Prostate gland (tissue), 2 donors: ENCODE measurements around the gene CD200. TPM values are rescaled to one million over a fixed set of nuclear protein-coding genes. Genes with fewer than 3 reads are reported as not detected.

Source experiments
- DNase-seq: peaks from one replicate; pipeline ENCODE4 v3.0.0-alpha.2; 2019; ENCODE audit warnings: low spot score
- H3K27ac ChIP-seq, 2 donors: fragments of 200-600 bp; sonication (generic); 2 replicates each; pipeline ENCODE4 v1.5.1; 2017 to 2019
- H3K27me3 ChIP-seq: fragments of 200-600 bp; sonication (generic); replicated peaks from 2 replicates; pipeline ENCODE4 v1.5.1; 2019; ENCODE audit not compliant: insufficient read depth
- H3K36me3 ChIP-seq, 2 donors: fragments of 200-600 bp; sonication (generic); 1 replicate in 1 of 2; 2 replicates in 1 of 2; pipeline versions ENCODE4 v1.5.1 to v1.8.1; 2017 to 2019
- H3K4me1 ChIP-seq: fragments of 200-600 bp; sonication (generic); replicated peaks from 2 replicates; pipeline ENCODE4 v1.5.1; 2019
- H3K4me3 ChIP-seq, 2 donors: fragments of 200-600 bp; sonication (generic); 2 replicates each; pipeline ENCODE4 v1.5.1; 2017 to 2019
- H3K9me3 ChIP-seq: fragments of 200-600 bp; sonication (generic); 2 replicates; pipeline ENCODE4 v1.5.1; 2017
- POLR2A ChIP-seq: fragments of 450-650 bp; IDR thresholded peaks from one replicate; pipeline ENCODE4 v1.6.1; 2016; ENCODE audit warnings: antibody characterized with exemption, mild to moderate bottlenecking
- POLR2AphosphoS5 ChIP-seq: sonication (generic); formaldehyde crosslinking; IDR thresholded peaks from one replicate; pipeline ENCODE4 v1.6.1; 2017; ENCODE audit warnings: antibody characterized with exemption
- WGBS: methylation state at CpG from one replicate; pipeline ENCODE4 v1.1.5; 2018; 5-methylcytosine and 5-hydroxymethylcytosine counted together
- intact Hi-C: fragments of 100-400 bp; cut with DNase I; formaldehyde crosslinking; loops from one replicate; pipeline ENCODE4 v1.14.2; 2022
- total RNA-seq, 2 donors: library from RNA; depleted of rRNA; stranded (reverse); fragments of >200 nt; gene quantifications; one replicate each; pipeline ENCODE4 v1.1.0, GENCODE V29; 2016
- TF ChIP-seq, protein P1 (sequence below), 4 experiments: fragments of 200-600 bp in 2 of 4; fragments of 450-650 bp in 2 of 4; sonication (generic) in 2 of 4; IDR thresholded peaks; 1 replicate in 3 of 4; 2 replicates in 1 of 4; pipeline ENCODE4 v1.5.1; 2016 to 2019; ENCODE audit warnings: antibody characterized with exemption in 4 of 4, mild to moderate bottlenecking in 2 of 4, moderate library complexity in 2 of 4

The CD200 gene
- total RNA-seq, 2 donors from 2014 or later, result 5.2 to 6.3 TPM

GRCh38 chr3:112354642-112355306 is 21.8 kb downstream of the CD200 start:
- Histone ChIP-seq H3K9me3 (no peaks in the 10 kb centered on the region), H3K27me3 (no peaks in the 10 kb centered on the region), H3K4me1 (no peaks in the 10 kb centered on the region), H3K4me3 (no peak overlapping the region), H3K36me3 (no peaks in the 10 kb centered on the region), H3K27ac (no peak overlapping the region)
- WGBS, result 86% methylated on average over 2 of the region's 2 CpGs
- no peak for DNase-seq
- TF ChIP-seq POLR2A (no peak), POLR2AphosphoS5 (no peak)
- TF ChIP-seq, protein P1, sequence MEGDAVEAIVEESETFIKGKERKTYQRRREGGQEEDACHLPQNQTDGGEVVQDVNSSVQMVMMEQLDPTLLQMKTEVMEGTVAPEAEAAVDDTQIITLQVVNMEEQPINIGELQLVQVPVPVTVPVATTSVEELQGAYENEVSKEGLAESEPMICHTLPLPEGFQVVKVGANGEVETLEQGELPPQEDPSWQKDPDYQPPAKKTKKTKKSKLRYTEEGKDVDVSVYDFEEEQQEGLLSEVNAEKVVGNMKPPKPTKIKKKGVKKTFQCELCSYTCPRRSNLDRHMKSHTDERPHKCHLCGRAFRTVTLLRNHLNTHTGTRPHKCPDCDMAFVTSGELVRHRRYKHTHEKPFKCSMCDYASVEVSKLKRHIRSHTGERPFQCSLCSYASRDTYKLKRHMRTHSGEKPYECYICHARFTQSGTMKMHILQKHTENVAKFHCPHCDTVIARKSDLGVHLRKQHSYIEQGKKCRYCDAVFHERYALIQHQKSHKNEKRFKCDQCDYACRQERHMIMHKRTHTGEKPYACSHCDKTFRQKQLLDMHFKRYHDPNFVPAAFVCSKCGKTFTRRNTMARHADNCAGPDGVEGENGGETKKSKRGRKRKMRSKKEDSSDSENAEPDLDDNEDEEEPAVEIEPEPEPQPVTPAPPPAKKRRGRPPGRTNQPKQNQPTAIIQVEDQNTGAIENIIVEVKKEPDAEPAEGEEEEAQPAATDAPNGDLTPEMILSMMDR (IDR thresholded peaks at IDR 0.05), result no peak
- intact Hi-C loops, result no loop called here

- H3K27me3 ChIP-seq, result no peaks in the 10 kb centered on the region
- TF ChIP-seq, protein P1 (IDR thresholded peaks at IDR 0.05), result no peak
- TF ChIP-seq POLR2A, result no peak
- no peak for TF ChIP-seq POLR2AphosphoS5
- H3K4me1 ChIP-seq, result no peaks in the 10 kb centered on the region
- H3K4me3 ChIP-seq, result no peak overlapping the region
- 90% methylated on average over 5 of the region's 5 CpGs for WGBS
- intact Hi-C loops, result no loop called here
- H3K9me3 ChIP-seq, result no peaks in the 10 kb centered on the region
- DNase-seq, result no peak
- H3K27ac ChIP-seq, result no peak overlapping the region
- no peaks in the 10 kb centered on the region for H3K36me3 ChIP-seq
These were observed 22.3 kb downstream of the CD200 start for GRCh38 chr3:112355307-112355687.

DNA sequence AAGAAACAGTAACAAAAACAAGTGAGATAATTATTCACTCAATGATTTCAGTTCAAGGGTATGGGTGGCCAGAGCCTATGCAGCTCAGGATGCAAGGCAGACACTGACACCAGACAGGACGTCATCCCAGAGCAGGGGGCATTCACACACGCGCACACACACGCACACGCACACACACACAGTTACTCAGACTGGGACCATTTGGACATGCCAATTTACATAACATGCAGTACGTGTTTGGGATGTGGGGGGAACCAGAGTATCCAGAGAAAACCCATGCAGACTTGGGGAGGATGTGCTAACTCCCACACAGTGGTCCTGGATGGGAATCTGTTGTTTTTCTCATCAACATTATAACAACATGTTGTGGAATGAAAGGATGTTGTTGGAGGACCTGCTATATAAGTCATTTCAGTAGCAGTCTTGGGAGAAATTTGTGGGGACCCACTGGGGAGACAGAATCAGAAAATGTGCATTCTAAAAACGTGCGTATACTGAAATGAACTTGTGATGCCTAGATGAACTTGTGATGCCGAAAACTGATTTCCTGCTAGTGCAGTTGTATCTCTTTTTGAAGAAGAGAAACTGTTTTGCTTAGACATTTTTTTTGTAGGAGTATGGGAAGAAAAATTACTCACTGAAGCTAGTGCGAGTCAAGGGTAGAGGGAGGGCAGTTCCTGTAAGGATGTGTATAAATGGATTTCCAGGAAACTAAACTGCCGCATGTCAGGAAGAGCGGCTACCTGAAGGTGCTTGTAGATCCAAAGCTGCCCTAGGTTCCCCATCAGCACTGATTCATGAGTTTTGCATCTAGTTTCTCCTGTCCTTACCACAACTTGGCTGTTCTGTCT is 25.2 kb downstream of the CD200 start:
- H3K27me3 ChIP-seq, result no peaks in the 10 kb centered on the region
- no peak overlapping the region for H3K4me3 ChIP-seq
- no peaks in the 10 kb centered on the region for H3K36me3 ChIP-seq
- DNase-seq, result no peak
- no peaks in the 10 kb centered on the region for H3K9me3 ChIP-seq
- intact Hi-C loops, result no loop called here
- 86% methylated on average over 12 of the region's 12 CpGs for WGBS
- no peak for TF ChIP-seq POLR2AphosphoS5
- TF ChIP-seq, protein P1 (IDR thresholded peaks at IDR 0.05), result no peak
- no peak for TF ChIP-seq POLR2A
- H3K27ac ChIP-seq, result no peak overlapping the region
- H3K4me1 ChIP-seq, result no peaks in the 10 kb centered on the region

- no peaks in the 10 kb centered on the region for H3K27me3 ChIP-seq
- TF ChIP-seq POLR2A (no peak), POLR2AphosphoS5 (no peak)
- TF ChIP-seq, protein P1 (IDR thresholded peaks at IDR 0.05), result no peak
- no peak overlapping the region for H3K4me3 ChIP-seq
- H3K27ac ChIP-seq, result no peak overlapping the region
- no peaks in the 10 kb centered on the region for H3K36me3 ChIP-seq
- intact Hi-C loops, result no loop called here
- H3K4me1 ChIP-seq, result no peaks in the 10 kb centered on the region
- WGBS, result 22% methylated on average over 2 of the region's 2 CpGs
- no peak for DNase-seq
- no peaks in the 10 kb centered on the region for H3K9me3 ChIP-seq
These were observed 27.6 kb downstream of the CD200 start for GRCh38 chr3:112360561-112360960.

DNA sequence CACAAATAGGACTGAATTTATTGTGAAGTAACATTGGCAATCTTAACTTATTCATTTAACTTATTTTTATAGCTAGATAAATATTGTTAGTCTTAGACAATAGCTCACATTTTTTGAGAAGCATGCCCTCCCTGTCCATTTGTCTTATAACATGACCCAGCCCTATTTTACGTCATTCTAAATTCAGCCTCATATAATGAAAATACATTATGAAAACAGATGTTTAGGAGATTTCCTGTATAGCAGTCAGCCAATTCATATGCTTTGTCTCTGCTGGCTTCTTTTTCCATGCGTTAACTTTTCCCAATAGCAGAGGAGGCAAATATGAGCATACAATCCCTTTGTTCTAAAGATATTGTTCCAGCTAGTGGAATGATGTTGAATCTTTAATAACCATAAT is 29.3 kb downstream of the CD200 start:
- intact Hi-C loops, result no loop called here
- H3K9me3 ChIP-seq, result no peaks in the 10 kb centered on the region
- no peak overlapping the region for H3K27ac ChIP-seq
- no peak overlapping the region for H3K4me3 ChIP-seq
- TF ChIP-seq, protein P1 (IDR thresholded peaks at IDR 0.05), result no peak
- TF ChIP-seq POLR2A, result no peak
- no peak for TF ChIP-seq POLR2AphosphoS5
- no peak for DNase-seq
- H3K4me1 ChIP-seq, result no peaks in the 10 kb centered on the region
- 95% methylated on average over 2 of the region's 2 CpGs for WGBS
- H3K36me3 ChIP-seq, result no peaks in the 10 kb centered on the region
- H3K27me3 ChIP-seq, result no peaks in the 10 kb centered on the region
